HUES6 (cell line): ENCODE measurements around the gene DGKI.

ENCODE experiments used
- H3K27ac ChIP-seq: 2 replicates; pipeline ENCODE4 v1.7.0; 2013; ENCODE audit warnings: low read depth, mild to moderate bottlenecking, low read length, inconsistent platforms
- H3K27me3 ChIP-seq: 2 replicates; pipeline ENCODE4 v1.6.1; 2013; ENCODE audit warnings: low read length; ENCODE audit not compliant: control insufficient read depth, insufficient read depth
- H3K36me3 ChIP-seq: 2 replicates; pipeline ENCODE4 v1.6.1; 2013; ENCODE audit warnings: low read length; ENCODE audit not compliant: control insufficient read depth, insufficient read depth
- H3K4me1 ChIP-seq: 2 replicates; pipeline ENCODE4 v1.6.1; 2013; ENCODE audit warnings: low read length; ENCODE audit not compliant: control insufficient read depth, insufficient read depth
- H3K4me3 ChIP-seq: 2 replicates; pipeline ENCODE4 v1.5.1; 2013; ENCODE audit warnings: low read depth, low read length
- H3K9ac ChIP-seq: one replicate; pipeline ENCODE4 v1.6.1; 2013; ENCODE audit warnings: mild to moderate bottlenecking, low read length
- H3K9me3 ChIP-seq: 2 replicates; pipeline ENCODE4 v1.6.1; 2013; ENCODE audit warnings: low read depth, low read length; ENCODE audit not compliant: control insufficient read depth, insufficient read depth

The DGKI gene

DNA sequence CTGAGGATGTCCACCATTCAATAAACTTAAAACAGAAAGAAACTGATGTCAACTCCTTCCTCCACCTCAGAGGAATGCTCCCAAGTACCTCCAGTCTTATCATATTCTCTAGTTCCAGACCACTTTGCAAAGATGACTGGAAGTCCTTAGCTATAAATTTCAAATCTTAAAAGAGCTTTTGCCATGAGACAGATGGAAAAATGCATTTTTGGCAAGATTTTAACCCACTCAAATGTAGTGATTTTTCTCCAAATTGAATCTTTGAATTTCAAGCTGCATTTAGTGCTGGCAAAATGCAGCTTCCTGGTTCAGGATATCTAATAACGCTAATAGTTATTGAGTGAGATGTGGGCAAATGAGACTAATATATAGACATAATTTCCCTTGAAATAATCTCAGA, 33.2 kb downstream of the DGKI start:
- Histone ChIP-seq H3K4me1 (peaks cover 4% of the 10 kb centered on the region; the same call in 1 of the 2 replicates), H3K27ac (no peak overlapping the region), H3K9ac (no peak overlapping the region)

DNA sequence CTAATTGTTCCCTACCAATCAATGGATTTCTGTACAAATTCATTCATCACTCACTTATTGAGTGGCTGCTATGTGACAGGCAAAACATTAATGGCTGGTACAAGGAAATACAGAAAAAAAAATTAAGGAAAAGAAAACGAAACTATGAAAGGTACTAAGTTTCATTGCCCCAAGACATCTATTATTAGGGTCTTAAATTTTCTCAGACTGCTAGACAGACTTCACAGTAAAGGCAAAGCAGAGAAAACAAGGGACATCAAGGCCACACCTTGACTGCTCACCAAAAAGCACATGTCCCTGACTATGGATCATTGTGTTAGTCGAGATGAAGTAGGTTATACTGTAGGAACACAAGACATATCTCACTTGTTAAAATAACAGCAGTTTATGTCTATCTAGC, 36.5 kb downstream of the DGKI start:
- no peak overlapping the region for H3K27ac ChIP-seq
- peaks cover 9% of the 10 kb centered on the region; the same call in 1 of the 2 replicates for H3K4me1 ChIP-seq
- H3K27me3 ChIP-seq = no peaks in the 10 kb centered on the region
- no peaks in the 10 kb centered on the region for H3K9me3 ChIP-seq
- H3K36me3 ChIP-seq = no peaks in the 10 kb centered on the region
- no peak overlapping the region for H3K4me3 ChIP-seq
- H3K9ac ChIP-seq = no peak overlapping the region

More for the DNA sequence above, 33.2 kb downstream of the DGKI start:
- Histone ChIP-seq H3K9me3 (no peaks in the 10 kb centered on the region), H3K36me3 (no peaks in the 10 kb centered on the region), H3K4me3 (no peak overlapping the region), H3K27me3 (no peaks in the 10 kb centered on the region)

DNA sequence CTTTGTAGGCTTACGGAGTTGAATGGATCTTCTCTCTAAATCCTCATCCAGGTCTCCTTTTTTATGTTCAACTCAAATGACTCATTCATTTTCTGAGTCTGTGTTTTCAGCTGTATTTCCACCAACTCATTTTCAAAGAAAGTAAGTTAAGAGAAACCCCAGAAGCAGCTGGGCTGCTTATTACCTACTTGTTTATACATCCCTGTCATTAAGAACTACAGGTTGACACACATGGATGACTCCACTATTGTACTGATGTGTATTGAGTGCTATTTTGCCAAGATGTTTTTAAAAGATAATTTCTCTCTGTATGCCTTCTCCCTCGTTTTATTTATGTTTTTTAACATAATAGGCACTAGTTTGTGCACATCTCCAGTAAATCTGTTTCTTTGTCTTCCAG, 41.9 kb downstream of the DGKI start:
- H3K4me1 ChIP-seq = peaks cover 13% of the 10 kb centered on the region; the same call in 1 of the 2 replicates
- no peak overlapping the region for H3K4me3 ChIP-seq
- H3K9me3 ChIP-seq = no peaks in the 10 kb centered on the region
- no peak overlapping the region for H3K27ac ChIP-seq
- H3K27me3 ChIP-seq = no peaks in the 10 kb centered on the region
- H3K9ac ChIP-seq = no peak overlapping the region
- H3K36me3 ChIP-seq = no peaks in the 10 kb centered on the region

DNA sequence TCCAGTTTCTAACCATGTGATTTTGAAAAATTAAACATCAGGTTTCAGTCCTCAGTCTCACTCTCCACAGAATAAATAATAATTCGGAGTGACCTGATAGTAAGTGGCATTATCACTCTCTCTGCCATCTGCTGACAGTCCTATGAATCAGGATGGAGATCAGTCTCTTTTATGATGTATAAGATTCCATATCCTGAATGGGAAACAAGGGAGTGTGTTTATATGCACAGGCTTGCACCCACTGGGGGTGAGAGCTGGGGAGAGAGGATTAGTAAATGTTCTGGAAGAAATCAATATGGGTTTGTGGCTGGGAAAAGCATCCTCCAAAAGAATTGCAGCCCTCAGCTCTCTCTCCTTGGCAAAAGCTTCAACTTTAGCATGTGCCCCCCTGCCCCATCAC, 45.3 kb downstream of the DGKI start:
- no peak overlapping the region for H3K4me3 ChIP-seq
- H3K27ac ChIP-seq = no peak overlapping the region
- no peaks in the 10 kb centered on the region; the same call in 1 of the 2 replicates for H3K9me3 ChIP-seq
- no peaks in the 10 kb centered on the region for H3K36me3 ChIP-seq
- no peaks in the 10 kb centered on the region for H3K27me3 ChIP-seq
- peaks cover 13% of the 10 kb centered on the region; the same call in 1 of the 2 replicates for H3K4me1 ChIP-seq
- H3K9ac ChIP-seq = no peak overlapping the region

DNA sequence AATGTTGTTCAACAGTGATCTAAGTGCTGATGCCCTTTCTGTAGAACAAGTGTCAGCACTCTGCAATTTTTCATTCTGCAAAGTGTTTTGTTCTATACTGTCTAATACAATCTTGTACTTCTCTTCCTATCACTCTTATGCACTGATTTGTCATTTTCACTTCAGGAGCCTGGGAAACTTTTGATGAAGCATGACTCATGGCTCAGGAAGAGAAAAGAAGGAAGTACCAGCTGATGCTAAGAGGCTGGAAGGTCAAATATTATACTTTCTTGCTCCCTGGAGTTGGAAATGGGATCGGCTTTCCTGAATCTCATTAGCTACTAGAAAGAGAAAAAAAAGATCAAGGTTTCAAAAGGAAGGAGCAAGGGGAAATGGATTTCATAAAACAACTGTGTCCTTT, 45.8 kb downstream of the DGKI start:
- Histone ChIP-seq H3K27ac (no peak overlapping the region), H3K9me3 (peaks cover under 1% of the 10 kb centered on the region; the same call in 1 of the 2 replicates)

DNA sequence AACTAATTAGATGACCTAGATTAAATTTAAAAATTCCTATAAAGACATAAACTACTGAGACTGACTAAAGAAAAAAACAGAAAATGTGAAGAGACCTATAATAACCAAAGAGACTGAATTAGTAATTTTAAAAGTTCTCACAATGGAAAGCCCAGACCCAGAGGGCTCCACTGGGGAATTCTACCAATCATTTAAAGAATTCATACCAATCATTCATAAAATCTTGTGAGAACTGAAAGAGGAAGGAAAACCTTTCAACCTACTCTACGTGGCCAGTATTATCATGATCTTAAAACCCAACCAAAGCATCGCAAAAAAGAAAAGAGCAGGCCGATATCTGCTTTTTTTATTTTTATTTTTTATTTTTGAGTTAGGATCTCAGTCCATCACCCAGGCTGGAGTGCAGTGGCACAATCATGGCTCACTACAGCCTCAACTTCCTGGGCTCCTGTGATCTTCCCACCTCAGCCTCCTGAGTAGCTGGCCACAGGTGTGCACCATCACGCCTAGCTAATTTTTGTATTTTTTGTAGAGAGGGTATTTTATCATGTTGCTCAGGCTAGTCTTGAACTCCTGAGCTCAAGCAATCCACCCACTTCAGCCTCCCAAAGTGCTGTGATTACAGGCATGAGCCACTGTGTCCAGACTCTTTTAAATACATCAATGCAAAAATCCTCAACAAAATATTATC, 48.6 kb downstream of the DGKI start:
- Histone ChIP-seq H3K4me1 (peaks cover 4% of the 10 kb centered on the region; the same call in 1 of the 2 replicates), H3K4me3 (no peak overlapping the region), H3K9ac (no peak overlapping the region), H3K27ac (no peak overlapping the region), H3K36me3 (no peaks in the 10 kb centered on the region), H3K27me3 (no peaks in the 10 kb centered on the region), H3K9me3 (peaks cover 11% of the 10 kb centered on the region)

More for the DNA sequence above, 45.8 kb downstream of the DGKI start:
- H3K9ac ChIP-seq = no peak overlapping the region
- H3K36me3 ChIP-seq = no peaks in the 10 kb centered on the region
- H3K4me3 ChIP-seq = no peak overlapping the region
- H3K4me1 ChIP-seq = peaks cover 11% of the 10 kb centered on the region; the same call in 1 of the 2 replicates
- H3K27me3 ChIP-seq = no peaks in the 10 kb centered on the region

DNA sequence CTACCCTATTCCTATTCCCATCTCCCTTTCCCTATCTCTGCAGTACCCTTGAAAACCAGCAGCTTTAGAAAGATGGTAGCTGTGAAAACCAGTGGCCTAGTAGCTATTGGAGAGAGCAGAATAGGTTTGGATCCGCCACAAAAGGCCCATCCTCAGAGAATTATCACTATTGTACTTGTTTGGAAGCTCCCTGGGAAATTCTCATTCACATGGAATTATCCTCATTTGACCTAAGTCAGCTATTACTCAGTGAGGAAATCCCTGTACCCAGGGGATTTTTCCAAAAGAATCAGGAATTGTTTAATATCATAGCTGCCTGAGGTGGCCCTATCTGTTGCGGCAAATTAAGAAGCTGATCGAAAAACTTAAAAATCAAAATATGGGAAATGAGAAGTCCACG, 51.6 kb downstream of the DGKI start:
- Histone ChIP-seq H3K9me3 (peaks cover 11% of the 10 kb centered on the region), H3K9ac (no peak overlapping the region), H3K4me3 (no peak overlapping the region), H3K36me3 (no peaks in the 10 kb centered on the region), H3K27ac (no peak overlapping the region), H3K4me1 (no peaks in the 10 kb centered on the region), H3K27me3 (no peaks in the 10 kb centered on the region)

DNA sequence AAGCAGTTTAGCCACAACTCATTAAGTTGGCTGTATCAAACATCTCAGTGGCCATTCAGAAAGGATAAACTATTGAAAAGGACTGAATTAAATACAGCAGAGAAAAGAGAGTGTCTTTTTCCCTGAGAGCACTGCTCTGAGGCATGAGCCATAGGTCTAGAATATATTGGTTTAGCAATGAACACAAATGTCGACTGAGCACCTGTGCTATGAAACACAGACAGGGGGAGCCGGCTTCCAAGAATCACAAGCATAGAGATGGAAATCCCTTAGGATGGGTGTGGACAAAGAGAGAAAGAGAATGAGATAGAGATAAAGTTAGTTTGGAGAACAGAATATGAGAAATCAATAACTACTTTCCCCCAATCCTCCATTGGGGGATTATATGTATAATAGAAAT, 54.8 kb downstream of the DGKI start:
- Histone ChIP-seq H3K9ac (no peak overlapping the region), H3K36me3 (no peaks in the 10 kb centered on the region), H3K27ac (no peak overlapping the region)

DNA sequence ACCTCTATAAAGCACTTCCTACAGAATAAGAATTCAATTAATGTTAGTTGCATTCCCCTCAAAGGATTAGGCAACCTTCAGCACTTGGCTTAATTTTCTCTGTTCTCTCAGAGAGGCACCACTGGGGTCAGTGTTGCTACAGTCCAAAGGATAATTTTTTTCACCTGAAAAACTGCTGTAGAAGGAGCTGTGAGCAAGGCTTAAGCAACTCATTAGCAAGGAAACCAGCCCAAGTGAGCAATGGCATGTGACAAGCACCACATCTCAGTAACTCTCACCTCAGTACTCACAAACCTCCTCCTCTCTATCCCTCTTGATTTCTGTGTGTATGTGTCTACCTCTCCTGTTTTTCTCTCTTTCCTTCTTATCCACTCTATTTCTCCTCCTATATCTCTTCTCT, 55.9 kb downstream of the DGKI start:
- no peak overlapping the region for H3K4me3 ChIP-seq
- H3K36me3 ChIP-seq = no peaks in the 10 kb centered on the region
- H3K27me3 ChIP-seq = no peaks in the 10 kb centered on the region
- no peaks in the 10 kb centered on the region for H3K4me1 ChIP-seq
- H3K9me3 ChIP-seq = peaks cover 12% of the 10 kb centered on the region
- no peak overlapping the region for H3K27ac ChIP-seq
- no peak overlapping the region for H3K9ac ChIP-seq

More for the DNA sequence above, 54.8 kb downstream of the DGKI start:
- no peak overlapping the region for H3K4me3 ChIP-seq
- H3K9me3 ChIP-seq = peaks cover 15% of the 10 kb centered on the region
- H3K27me3 ChIP-seq = no peaks in the 10 kb centered on the region
- no peaks in the 10 kb centered on the region for H3K4me1 ChIP-seq

DNA sequence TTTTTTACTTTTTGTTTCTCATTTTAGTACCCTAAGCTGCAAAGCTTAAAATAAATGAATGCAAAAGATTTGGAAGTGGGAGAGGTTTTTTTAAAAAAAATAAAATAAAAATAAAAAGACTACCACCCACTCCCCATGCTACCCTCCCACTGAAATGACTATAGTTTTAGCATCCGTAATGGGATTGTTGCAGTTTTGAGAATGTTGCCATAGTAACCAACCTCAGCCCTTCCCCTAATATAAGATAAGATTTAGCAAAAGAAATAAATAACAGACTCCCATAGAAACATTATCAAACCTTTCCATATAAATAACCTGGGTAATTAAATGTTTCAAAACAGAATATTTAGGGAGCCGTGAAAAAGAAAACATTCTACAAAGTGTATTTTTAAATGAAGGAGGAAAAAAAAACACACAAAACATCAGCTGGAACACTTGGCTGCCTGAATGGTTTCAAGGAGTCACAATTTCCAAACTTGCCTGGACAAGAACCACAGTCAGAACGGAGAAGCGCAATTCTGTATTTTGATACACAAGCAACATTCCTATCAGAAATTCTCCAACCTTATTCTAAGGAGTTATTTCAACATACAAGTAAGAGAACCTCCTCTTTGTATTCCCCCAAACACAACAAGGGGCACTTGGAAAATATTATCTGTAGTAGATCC, 57.4 kb downstream of the DGKI start:
- Histone ChIP-seq H3K4me3 (no peak overlapping the region), H3K9ac (no peak overlapping the region), H3K27ac (no peak overlapping the region), H3K9me3 (peaks cover 4% of the 10 kb centered on the region; the same call in 1 of the 2 replicates), H3K36me3 (no peaks in the 10 kb centered on the region), H3K4me1 (no peaks in the 10 kb centered on the region), H3K27me3 (no peaks in the 10 kb centered on the region)

DNA sequence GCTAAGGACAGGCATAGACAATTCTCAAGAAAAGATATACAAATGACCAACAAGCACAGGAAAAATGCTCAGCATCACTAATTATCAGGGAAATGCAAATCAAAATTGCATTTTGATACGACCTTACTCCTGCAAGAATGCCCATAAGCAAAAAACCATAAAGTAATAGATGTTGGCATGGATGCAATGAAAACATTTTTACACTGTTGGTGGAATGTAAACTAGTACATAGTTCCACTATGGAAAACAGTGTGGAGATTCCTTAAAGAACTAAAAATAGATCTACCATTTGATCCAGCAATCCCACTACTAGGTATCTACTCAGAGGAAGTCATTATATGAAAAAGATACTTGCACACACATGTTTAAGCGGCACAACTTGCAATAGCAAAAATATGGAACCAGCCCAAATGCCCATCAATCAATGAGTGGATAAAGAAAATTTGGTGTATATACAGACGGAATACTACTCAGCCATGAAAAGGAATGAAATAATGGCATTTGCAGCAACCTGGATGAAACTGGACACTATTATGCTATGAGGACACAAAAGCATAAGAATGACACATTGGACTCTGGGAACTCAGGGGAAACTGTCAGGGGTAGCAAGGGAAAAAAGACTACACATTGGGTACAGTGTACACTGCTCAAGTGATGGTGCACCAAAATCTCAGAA, 59.3 kb downstream of the DGKI start:
- Histone ChIP-seq H3K9ac (no peak overlapping the region), H3K9me3 (peaks cover 4% of the 10 kb centered on the region; the same call in 1 of the 2 replicates), H3K4me3 (no peak overlapping the region), H3K4me1 (no peaks in the 10 kb centered on the region), H3K27me3 (no peaks in the 10 kb centered on the region), H3K27ac (no peak overlapping the region), H3K36me3 (no peaks in the 10 kb centered on the region)
